NCI-H2227 (cell line): ENCODE results near the gene NELL1.

Experiments
- DNase-seq: peaks from one replicate; lab custom pipeline; 2025; ENCODE audit not compliant: unreplicated experiment; lab: John Stamatoyannopoulos, UW

NELL1 gene

DNA sequence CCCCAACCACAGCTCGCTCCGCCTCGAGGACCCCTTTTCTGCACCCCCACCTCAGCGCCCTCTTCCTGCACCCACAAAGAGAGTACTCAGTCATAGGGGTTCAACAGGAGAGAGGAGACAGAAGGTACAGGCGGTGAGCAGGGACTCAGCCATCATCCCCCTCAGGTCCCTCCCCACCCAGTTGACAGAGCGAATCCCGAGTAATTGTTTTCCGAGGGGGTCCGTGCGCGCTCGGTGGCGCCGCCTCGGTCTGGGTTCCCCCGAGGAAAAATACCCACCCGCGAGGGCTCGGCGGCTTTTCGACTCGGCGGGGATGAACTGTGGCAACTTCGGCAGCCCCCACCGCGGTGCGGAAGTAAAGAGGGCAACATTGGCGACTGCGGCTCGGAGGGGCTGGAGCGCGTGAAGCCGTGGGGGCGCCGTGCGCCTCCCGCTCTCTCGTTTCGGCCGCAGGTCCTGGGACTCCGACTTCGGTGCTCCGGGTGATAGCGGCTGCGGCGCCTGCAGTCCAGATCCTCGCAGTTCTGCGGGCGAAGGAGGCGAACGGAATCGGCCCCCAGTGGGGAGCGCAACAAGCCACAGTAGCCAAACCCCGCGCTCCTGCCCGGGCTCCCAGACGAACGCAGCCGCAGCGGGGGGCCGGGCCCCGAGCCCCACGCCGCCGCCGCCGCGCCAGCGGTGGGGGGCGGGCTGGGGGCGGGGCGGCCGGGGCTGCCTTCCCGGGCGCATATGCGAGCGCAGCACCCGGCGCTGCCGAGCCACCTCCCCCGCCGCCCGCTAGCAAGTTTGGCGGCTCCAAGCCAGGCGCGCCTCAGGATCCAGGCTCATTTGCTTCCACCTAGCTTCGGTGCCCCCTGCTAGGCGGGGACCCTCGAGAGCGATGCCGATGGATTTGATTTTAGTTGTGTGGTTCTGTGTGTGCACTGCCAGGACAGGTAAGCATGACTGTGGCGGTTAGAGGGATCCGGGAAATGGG lies at the start of gene NELL1:
NELL1 (plus strand) TSS at position 743 of the 976 bp plus-strand sequence.
- DNase-seq, result peak; percentile 54

DNA sequence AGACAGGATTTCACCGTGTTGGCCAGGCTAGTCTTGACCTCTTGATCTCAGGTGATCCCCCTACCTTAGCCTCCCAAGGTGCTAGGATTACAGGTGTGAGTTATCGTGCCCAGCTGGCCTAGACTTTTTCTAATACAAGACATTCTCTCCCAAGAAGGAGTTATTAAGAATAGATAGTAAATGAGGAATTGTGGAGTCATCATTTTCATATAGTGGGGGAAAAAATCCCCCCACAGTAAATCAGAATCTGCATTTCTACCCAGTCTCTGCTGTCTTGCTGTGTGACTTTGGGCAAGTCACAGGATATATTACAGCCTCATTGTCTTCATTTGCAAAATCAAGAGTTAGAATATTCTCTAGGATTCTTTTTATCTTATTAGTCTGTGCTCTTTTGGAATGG lies 48.4 kb upstream of the NELL1 start:
- DNase-seq, result no peak

DNA sequence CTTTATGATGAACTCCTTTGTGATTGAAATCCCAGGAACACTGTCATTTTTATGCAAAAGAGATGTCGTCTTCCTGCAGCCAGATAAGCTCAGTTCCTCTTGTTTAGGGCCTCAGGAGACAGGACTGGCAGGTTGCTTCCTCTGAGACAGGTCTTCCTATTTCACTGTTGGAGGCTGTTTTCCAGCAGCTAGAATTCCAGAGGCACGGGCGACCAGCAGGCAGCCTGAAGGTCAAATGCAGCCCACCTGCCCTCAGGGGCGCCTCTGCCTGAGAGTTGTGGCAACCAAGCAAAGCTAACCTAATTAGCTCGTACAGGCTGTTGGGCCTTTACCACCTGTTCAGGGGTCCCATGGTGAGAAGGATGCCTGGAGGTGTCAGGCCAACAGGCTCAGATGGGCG lies 47.7 kb upstream of the NELL1 start:
- no peak for DNase-seq

DNA sequence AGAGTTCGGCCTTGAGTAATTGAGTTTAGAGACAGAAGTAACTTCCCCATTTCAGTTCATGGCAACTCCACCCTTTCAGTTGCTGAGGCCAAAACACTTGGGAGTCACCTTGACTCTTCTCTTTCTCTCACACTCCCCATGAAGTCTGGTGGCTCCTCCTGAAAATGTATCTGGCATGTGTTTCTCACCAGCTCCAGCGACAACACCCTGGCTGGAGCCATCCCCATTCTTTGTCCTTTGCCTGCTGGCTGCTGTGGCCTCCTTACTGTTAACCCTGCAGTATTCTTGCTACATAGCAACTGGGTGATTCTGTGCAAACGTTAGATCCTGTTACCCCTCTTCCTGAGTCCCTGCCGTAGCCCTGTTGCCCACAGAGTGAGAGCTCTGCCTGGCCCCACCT lies 46.1 kb upstream of the NELL1 start:
- DNase-seq, result no peak

DNA sequence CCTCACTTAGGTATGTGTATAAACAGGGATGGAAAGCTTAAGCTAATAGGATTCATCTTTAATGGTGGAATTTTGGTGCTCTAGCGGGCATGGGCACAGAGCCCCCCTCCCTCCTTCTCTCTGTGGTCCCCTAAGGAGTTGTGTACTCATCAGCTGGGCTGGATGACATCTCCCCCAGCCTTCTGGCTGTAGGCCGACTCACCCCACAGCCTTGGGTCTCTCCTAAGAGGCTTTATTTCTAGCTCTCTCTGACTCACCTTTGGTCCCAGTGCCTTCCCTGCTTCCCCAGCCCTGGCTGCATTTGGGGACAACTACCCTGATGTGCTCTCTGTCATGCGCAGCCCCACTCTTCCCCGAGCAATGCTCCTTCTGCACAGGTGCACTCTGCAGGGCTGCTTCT lies 43.1 kb upstream of the NELL1 start:
- peak; percentile 52 for DNase-seq

DNA sequence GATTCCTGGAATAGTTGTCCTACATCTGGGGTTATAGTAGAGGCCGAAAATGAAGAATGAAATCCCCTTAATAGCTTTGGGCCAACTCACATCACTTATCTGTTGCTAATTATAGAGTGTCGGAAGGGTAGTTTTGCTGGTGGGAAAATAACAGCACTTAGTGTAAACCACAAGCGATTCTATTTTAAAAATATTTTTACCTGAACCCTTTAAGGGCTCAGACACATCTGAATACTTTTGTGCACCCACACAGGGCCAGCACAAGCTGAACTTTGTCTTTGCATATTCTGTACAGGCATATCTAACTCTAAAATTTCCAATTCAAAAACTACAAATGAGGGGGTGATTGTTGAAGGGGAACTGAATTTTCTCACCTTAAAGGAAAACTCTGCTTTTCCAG lies 42.4 kb upstream of the NELL1 start:
- no peak for DNase-seq

DNA sequence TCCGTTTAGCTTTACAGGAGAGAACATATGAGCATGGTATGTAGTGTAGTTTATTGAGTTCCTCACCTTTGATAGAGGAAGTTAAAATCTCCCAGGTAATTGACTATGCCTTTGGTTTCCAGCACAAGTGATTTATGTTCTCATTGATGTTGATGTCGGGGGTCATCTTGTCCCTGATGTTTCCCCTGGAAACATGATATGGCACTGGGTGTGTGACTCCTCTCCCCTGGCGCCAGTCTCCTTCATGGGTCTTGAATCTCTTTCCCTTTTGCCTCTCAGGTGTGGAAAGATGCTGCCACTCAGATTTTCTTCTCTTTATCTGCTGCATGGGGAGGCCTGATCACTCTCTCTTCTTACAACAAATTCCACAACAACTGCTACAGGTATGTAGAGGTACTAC lies 41.7 kb upstream of the NELL1 start:
- DNase-seq, result no peak

DNA sequence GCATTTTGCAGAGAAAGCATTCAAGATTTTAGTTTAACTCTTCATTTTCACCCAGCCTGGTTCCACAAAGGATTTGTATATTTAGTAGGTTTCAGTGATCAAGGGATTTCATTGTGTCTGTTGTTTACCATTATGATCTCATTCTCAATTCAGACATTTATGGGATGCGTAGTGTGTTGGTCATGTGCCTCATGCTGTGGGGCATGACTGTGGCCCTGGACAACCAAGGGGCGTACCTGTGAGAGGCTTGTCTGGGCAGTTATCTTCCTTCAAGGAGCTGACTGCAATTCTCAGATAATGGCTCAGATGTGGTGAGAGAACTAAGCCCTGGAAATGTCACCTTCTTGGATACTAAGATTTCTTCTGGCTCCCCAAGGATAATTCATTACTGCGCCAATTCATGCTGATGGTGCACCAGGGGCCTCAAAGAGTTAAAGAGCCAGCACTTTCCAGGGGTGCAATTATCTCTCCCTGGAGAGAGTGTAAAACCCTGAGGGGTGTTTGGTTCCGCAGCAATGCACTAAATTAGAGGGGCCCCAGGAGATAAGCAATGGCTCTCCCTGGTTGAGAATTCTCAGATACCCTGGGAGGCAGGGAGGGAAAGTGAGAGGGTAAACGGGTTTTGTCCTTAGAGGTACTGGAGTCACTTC lies 37.7 kb upstream of the NELL1 start:
- peak; percentile 75 for DNase-seq

DNA sequence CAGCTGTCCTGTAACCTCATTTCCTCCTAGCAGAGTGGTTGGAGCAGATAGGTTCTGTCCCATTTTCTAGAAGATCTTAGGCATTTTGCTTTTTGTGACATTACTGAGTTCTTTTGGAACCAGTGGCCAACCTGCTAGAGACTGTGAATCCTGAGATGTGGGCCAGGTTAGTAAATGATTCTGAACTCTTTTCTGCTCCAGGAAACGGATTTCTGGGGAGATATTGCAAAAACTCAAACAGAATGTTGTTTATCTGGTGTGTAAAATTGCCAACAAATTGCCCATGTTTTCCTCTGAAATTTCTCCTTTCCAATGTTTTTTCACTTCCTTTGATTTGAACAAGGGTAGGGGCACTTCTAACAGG lies 37.2 kb upstream of the NELL1 start:
- DNase-seq, result no peak

DNA sequence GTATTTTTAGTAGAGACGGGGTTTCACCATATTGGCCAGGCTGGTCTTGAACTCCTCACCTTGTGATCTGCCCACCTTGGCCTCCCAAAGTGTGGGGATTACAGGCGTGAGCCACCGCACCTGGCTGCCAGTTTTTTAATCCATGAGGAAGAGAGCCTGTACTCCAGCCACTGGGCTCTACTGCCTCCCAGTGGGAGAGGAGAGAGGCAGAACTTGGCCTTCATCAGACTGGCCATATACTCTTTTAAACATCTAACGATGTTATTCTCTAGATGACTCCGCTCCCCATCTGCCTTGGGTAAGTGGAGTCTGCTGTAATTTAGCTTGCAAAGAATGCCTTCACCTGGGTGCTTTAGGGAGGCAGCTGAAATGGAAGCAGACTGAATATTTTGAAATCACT lies 35.3 kb upstream of the NELL1 start:
- no peak for DNase-seq

DNA sequence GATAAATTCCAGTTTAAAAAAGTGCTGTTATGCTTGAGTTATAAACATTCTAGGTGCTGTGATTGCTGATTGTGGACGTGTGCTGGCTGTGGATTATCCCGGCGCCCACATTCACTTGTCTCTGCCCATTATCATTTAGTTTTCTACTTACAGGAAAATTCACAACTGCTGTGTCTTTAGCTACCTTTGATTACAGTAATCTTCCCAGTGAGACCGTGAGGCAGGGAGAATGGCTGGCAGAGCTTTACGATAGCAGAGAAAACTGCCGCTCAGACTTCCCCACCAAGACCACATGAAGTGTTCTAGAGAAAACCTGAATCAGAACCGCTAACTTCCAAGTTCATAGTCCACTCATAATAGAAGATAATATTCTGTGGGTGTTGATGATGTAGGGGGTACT lies 34.6 kb upstream of the NELL1 start:
- peak; percentile 63 for DNase-seq

DNA sequence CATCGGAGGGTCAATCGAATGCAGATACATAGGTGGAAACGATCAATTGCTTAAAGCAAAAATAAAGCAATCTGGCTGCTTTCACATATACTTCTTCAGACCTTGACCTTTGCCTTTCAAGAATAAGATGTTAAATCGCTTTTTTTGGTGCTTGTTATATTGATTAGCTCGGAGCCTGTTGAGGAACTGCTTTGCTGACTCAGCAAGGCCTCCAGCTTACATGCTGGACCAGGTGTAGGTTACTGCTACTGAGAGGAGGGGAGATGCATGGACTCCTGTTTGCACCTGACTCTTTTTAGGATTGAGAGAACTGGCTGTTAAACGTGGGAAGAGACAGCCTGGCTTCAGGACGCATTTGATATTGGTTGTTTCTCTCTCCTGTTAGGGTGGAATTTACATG lies 31.3 kb upstream of the NELL1 start:
- DNase-seq, result no peak

DNA sequence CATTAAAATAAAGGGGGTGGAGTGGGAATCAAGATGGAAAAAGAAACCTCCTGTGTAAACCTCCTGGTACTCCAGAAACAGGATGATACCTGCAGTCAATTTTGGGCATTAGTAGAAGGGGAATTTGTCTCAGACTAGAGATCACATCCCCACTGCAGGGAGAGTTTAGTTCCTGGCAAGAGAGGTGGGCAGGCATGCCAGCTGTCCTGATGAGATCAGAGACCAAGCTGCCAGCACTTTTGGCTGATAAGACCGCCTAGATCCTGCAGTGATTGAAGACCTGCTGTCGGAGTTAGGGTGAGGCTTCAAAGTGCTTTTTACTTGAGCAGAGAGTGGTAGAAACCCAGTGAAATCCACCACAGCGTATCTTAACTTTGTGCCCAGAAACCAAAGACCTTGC lies 29.7 kb upstream of the NELL1 start:
- DNase-seq, result no peak

DNA sequence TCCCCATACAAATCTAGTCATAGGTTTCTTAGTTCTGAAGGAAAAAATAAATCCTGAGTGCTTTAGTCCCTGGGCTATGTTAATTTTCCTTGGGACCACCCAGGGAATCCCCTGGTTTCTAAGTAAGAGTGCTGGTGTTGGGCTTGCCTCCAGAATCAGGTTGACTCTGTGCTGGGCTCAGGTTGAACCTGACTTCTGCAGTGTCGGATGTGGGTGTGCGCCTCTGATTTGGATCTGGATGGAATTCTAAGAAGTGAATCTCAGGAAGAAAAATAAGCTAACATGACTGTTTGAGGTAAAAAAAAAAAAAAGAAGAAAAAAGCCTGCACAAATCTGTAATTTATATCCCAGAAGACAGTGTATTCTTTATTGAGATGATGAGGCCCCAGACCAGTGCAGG lies 29.0 kb upstream of the NELL1 start:
- no peak for DNase-seq

DNA sequence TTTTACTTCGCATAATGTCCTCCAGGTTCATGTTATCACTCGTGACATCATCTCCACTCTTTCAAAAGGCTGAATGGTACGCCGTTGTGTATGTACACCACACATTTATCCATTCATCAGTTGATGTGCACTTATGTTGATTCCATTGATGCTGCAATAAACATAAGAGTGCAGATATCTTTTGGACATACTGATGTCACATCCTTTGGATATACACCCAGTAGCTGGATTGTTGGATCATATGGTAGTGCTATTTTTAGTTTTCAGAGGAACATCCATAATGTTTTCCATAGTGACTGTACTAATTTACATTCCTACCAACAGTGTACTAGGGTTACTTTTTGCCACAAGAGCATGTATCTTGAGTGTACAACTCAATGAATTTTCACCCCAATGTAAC lies 25.0 kb upstream of the NELL1 start:
- DNase-seq, result no peak

DNA sequence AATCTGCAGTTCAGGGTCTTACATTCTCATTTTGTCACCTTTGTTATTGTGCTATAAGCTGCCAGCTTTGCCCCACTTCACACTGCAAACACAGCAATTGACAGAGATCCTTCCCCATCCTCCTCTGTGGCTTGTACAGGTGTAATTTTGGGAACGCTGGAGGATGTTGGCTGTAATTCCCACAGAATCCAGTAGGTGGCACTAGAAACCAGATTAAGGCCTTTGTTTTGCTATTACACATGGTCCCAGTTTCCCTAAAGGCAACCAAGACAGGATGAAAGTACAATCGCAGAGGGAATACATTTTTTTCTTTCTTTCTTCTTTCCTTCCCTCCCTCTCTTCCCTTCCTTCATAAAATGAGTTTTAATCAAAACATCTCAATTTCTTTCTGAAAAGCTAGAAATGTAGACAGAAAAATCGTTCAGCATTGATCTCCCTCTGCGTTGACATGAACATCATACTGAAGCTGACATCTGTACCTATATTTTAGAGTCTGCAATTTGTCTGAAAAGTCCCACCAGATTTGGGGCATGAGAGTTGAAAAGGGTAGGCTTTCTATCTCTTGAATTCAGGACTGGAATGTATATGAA lies 21.3 kb upstream of the NELL1 start:
- DNase-seq, result peak; percentile 82

DNA sequence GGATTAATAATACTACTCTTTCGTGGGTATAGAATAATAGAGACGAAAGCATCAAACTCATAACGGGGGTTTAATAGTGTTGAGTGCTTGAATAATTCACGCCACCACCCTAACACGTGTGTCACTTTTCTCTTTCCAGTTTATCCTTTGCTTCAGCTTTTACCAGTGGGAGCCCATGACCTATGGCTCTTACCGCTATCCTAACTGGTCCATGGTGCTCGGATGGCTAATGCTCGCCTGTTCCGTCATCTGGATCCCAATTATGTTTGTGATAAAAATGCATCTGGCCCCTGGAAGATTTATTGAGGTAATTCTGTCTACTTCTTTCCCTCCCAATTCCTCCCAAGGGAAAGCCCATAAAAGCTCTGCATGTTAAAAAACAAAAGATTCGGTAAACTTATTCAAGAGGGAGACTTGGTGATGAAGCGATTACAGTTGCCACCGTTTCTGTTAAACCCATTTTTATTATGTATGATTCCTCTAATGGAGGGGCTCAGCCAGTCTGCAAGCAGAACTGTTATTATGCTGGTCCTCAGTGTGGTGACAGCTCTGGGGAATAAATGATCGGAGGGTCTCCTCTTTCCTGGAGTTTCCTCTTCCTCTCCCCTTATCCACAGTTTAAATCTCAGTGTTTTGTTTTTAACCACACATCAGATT lies 17.1 kb upstream of the NELL1 start:
- DNase-seq, result no peak

DNA sequence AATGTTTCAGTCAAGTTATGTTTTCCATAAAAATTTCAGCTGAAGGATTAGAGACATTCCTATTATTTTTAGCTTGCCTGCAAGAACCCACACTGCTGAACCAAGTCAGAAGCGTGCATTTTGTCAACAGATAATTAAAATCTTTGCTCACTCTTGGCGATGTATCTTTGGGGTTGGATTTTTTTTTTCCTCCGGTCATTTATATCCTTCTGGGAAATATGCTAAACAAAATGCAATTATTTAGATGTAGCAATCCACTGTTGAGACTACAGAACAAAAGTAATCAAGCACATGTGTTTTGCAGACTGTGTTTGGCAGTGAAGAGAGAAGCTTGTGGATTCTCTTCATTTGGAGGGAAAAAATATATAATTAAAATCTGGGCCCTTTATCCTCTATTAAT lies 15.3 kb upstream of the NELL1 start:
- no peak for DNase-seq

DNA sequence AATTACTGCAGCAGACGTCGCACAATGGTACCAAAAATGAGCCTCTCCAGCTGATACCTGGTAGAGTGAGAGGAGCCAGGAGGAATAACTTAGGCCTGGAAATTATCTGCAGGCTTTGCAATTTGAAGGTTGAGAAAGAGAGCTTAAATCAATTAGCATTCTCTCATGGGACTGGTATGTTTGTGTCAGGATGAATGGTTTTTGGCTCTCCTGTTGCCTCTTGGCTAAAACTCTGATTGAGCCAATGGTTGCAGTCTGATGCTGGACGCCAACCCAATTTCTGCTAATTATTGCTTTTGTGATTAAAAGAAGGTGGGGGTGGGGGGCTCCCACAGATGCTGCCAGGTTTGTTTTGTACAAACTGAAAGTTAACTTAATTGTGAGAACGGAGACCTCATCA lies 12.5 kb upstream of the NELL1 start:
- DNase-seq, result no peak

DNA sequence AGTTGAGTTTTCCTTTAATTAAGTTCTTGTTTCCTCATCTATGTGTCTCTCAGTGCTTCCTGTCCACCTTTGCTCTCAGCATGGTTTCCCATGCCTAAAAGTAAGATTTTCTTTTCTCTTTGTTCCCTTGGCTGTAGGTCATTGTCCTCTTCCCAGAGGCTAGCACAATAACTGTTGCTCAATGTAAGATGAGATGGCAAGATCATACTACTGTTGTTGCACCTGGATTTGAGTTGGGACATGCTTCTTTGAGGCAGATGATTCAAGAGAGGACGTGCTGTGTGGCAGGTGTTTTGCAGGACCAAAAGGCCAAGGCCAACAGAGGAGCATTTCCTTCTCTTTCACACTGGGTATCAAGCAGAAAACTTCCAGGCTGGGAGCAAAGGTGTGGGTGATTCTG lies 11.3 kb upstream of the NELL1 start:
- no peak for DNase-seq

DNA sequence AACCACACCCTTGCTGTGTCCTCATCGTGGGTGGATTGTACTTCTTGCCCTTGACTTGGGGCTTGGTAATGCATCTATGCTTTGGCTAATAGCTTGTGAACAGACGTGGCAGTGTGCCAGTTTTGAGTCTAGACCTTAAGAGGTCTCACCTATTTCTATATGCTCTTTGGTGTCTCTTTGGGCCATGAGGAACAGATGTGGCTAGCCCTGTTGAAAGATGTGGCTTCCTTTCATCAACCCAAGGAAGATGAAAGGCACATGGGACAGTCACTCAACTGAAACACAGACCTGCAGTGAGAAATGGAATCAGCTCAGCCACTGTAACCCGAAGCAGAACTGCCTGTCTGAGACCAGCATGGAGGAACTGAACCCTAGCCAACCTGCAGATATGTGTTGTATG lies 7.9 kb upstream of the NELL1 start:
- DNase-seq, result no peak

DNA sequence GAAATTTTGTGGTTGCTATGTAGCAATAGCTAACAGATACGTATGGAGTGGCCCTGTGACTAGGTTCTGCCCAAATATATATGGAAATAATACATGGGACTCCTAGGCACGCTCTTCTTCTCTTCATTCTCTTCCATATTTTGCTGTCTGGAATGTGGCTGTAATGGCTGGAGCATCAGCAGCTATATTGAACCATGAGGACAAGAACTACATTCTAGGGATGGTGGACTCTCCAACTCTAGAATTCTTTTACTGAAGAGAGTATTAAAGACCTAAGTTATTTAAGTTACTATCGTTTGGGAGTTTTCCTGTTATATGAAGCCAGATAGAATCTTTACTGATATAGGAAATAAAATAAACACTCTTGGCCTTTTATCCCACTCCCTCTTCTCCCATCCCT lies 7.5 kb upstream of the NELL1 start:
- no peak for DNase-seq
